SK-N-SH (cell line): ENCODE measurements around the gene HK2. TPM values are rescaled to one million over a fixed set of nuclear protein-coding genes. Genes with fewer than 3 reads are reported as not detected.

Experiments used
- CTCF ChIA-PET: fragments of 300-600, 350-600 bp; formaldehyde crosslinking; extraction: SDS; loops from one replicate; lab custom pipeline; 2021; lab: Yijun Ruan, JAX
- POLR2A ChIA-PET: fragments of 350-600 bp; sonication (Branson Sonifier 250); formaldehyde crosslinking; extraction: SDS; loops from one replicate; lab custom pipeline; 2020; ENCODE audit warnings: antibody characterized with exemption, inconsistent platforms; lab: Yijun Ruan, JAX
- DNase-seq: peaks from one replicate; pipeline ENCODE4 v3.0.0; 2012
- H2AFZ ChIP-seq: fragments of 200-600 bp; sonication (generic); 2 replicates; pipeline ENCODE4 v1.8.1; 2016; ENCODE audit warnings: antibody characterized with exemption, mild to moderate bottlenecking, low read depth
- H3F3A ChIP-seq: fragments of 200-600 bp; sonication (generic); replicated peaks from 2 replicates; pipeline ENCODE3; 2016; ENCODE audit warnings: antibody characterized with exemption, mild to moderate bottlenecking; ENCODE audit not compliant: insufficient read depth
- H3K27ac ChIP-seq, 2 experiments: fragments of 200-500 bp in 1 of 2; fragments of 200-600 bp in 1 of 2; sonication (Bioruptor generic) in 1 of 2; sonication (generic), shearing (Covaris generic) in 1 of 2; 2 replicates each; pipeline versions ENCODE4 v1.5.1 to v1.6.1; 2014 to 2016; ENCODE audit warnings: low read depth in 2 of 2, inconsistent platforms in 1 of 2, low read length in 1 of 2, mild to moderate bottlenecking in 1 of 2, mixed read lengths in 1 of 2
- H3K27me3 ChIP-seq: fragments of 200-600 bp; sonication (generic), shearing (Covaris generic); 2 replicates; pipeline ENCODE4 v1.6.1; 2016; ENCODE audit warnings: mixed run types; ENCODE audit not compliant: insufficient read depth
- H3K36me3 ChIP-seq, 2 experiments: fragments of 200-500 bp in 1 of 2; fragments of 200-600 bp in 1 of 2; sonication (Bioruptor generic) in 1 of 2; sonication (generic) in 1 of 2; replicated peaks in 1 of 2; 2 replicates each; pipeline versions ENCODE3 to v1.5.1; 2014 to 2016; ENCODE audit warnings: low read length in 1 of 2, mild to moderate bottlenecking in 1 of 2; ENCODE audit not compliant: insufficient read depth in 2 of 2, control insufficient read depth in 1 of 2
- H3K4me1 ChIP-seq, 2 experiments: fragments of 200-500 bp in 1 of 2; fragments of 200-600 bp in 1 of 2; sonication (Bioruptor generic) in 1 of 2; sonication (generic), shearing (Covaris generic) in 1 of 2; 2 replicates each; pipeline versions ENCODE4 v1.5.1 to v1.6.1; 2014 to 2016; ENCODE audit warnings: low read depth in 1 of 2, low read length in 1 of 2, mixed run types in 1 of 2; ENCODE audit not compliant: insufficient read depth in 2 of 2, control insufficient read depth in 1 of 2
- H3K4me2 ChIP-seq: fragments of 200-600 bp; sonication (generic), shearing (Covaris generic); 2 replicates; pipeline ENCODE4 v1.6.1; 2017; ENCODE audit warnings: mixed run types
- H3K4me3 ChIP-seq, 2 experiments: fragments of 200-500 bp in 1 of 2; fragments of 200-600 bp in 1 of 2; sonication (Bioruptor generic) in 1 of 2; sonication (generic), shearing (Covaris generic) in 1 of 2; 2 replicates each; pipeline versions ENCODE4 v1.5.1 to v1.8.1; 2014 to 2016; ENCODE audit warnings: low read depth in 2 of 2, inconsistent platforms in 1 of 2, low read length in 1 of 2, mild to moderate bottlenecking in 1 of 2, mixed read lengths in 1 of 2, moderate library complexity in 1 of 2
- H3K79me2 ChIP-seq: fragments of 200-600 bp; sonication (generic); 2 replicates; pipeline ENCODE4 v1.8.1; 2017; ENCODE audit warnings: mild to moderate bottlenecking; ENCODE audit not compliant: insufficient read depth
- H3K9ac ChIP-seq: fragments of 200-600 bp; sonication (generic); 2 replicates; pipeline ENCODE4 v1.6.1; 2017; ENCODE audit warnings: mixed run types
- H3K9me2 ChIP-seq: fragments of 200-600 bp; sonication (generic); 2 replicates; pipeline ENCODE4 v1.6.1; 2017; ENCODE audit warnings: mixed run types
- H3K9me3 ChIP-seq: fragments of 200-600 bp; sonication (generic); 2 replicates; pipeline ENCODE4 v1.6.1; 2017; ENCODE audit warnings: mixed run types, mild to moderate bottlenecking, moderate library complexity
- H4K20me1 ChIP-seq: fragments of 200-600 bp; sonication (generic); 2 replicates; pipeline ENCODE4 v1.6.1; 2017; ENCODE audit warnings: mild to moderate bottlenecking, mixed run types; ENCODE audit not compliant: insufficient read depth
- CHD2 ChIP-seq: fragments of 150-350 bp; IDR thresholded peaks from 2 replicates; pipeline ENCODE4 v1.6.1; 2018; ENCODE audit warnings: low read length; ENCODE audit not compliant: partially characterized antibody
- ELF1 ChIP-seq: IDR thresholded peaks from 2 replicates; pipeline ENCODE4 v1.4.0; 2012
- FOSL2 ChIP-seq: IDR thresholded peaks from 2 replicates; pipeline ENCODE4 v1.4.0; 2012; ENCODE audit warnings: low read depth, mild to moderate bottlenecking, moderate library complexity, borderline replicate concordance
- FOXM1 ChIP-seq: IDR thresholded peaks from 2 replicates; pipeline ENCODE4 v1.4.0; 2012; ENCODE audit warnings: low read depth, mild to moderate bottlenecking
- MEF2A ChIP-seq: IDR thresholded peaks from 2 replicates; pipeline ENCODE4 v1.4.0; 2012; ENCODE audit warnings: low read depth, borderline replicate concordance
- MXI1 ChIP-seq: IDR thresholded peaks from 2 replicates; pipeline ENCODE4 v1.6.1; 2012; ENCODE audit warnings: mild to moderate bottlenecking, low read depth, low read length, improper control_type of control experiment
- NFIC ChIP-seq: IDR thresholded peaks from 2 replicates; pipeline ENCODE4 v1.4.0; 2012; ENCODE audit warnings: borderline replicate concordance
- NRF1 ChIP-seq: IDR thresholded peaks from 2 replicates; pipeline ENCODE4 v1.6.1; 2012; ENCODE audit warnings: low read depth, mild to moderate bottlenecking, low read length
- POLR2AphosphoS5 ChIP-seq: IDR thresholded peaks from 2 replicates; pipeline ENCODE4 v1.6.1; 2012; ENCODE audit warnings: low read depth, low read length
- RAD21 ChIP-seq: IDR thresholded peaks from 2 replicates; pipeline ENCODE4 v1.6.1; 2012; ENCODE audit warnings: mild to moderate bottlenecking, low read length
- RCOR1 ChIP-seq: fragments of 150-350 bp; IDR thresholded peaks from 2 replicates; pipeline ENCODE4 v1.6.1; 2017; ENCODE audit warnings: antibody characterized with exemption, low read length
- RFX5 ChIP-seq: IDR thresholded peaks from 2 replicates; pipeline ENCODE4 v1.6.1; 2012; ENCODE audit warnings: mild to moderate bottlenecking, improper control_type of control experiment, low read length
- RXRA ChIP-seq: IDR thresholded peaks from 2 replicates; pipeline ENCODE4 v1.4.0; 2012; ENCODE audit warnings: low read depth, mild to moderate bottlenecking, borderline replicate concordance
- SMC3 ChIP-seq: IDR thresholded peaks from 2 replicates; pipeline ENCODE4 v1.6.1; 2012; ENCODE audit warnings: low read depth, low read length, improper control_type of control experiment
- TAF1 ChIP-seq: IDR thresholded peaks from 2 replicates; pipeline ENCODE4 v1.6.1; 2012; ENCODE audit warnings: low read depth, mild to moderate bottlenecking, low read length, moderate library complexity, borderline replicate concordance
- TCF12 ChIP-seq: IDR thresholded peaks from 2 replicates; pipeline ENCODE4 v1.4.0; 2012
- WGBS: methylation state at CpG from one replicate; pipeline ENCODE4 v1.1.6; 2017; ENCODE audit warnings: low lambda C conversion rate; 5-methylcytosine and 5-hydroxymethylcytosine counted together
- polyA plus RNA-seq, 3 experiments: library from polyadenylated mRNA; depleted of rRNA; stranded (reverse); fragments of >200 nt; gene quantifications; 2 replicates each; pipeline ENCODE4 v1.2.3, GENCODE V29; 2012
- TF ChIP-seq, protein P1 (sequence below): IDR thresholded peaks from 2 replicates; pipeline ENCODE4 v1.6.1; 2012; ENCODE audit warnings: mild to moderate bottlenecking, low read depth, low read length, moderate library complexity
- TF ChIP-seq, protein P2 (sequence below): fragments of 200-600 bp; sonication (generic); IDR thresholded peaks from 2 replicates; pipeline ENCODE4 v1.6.1; 2017; ENCODE audit warnings: antibody characterized with exemption, mild to moderate bottlenecking, moderate library complexity

HK2 gene
- polyA plus RNA-seq, 1 of the 3 experiments (the other 2 are of a cell fraction): 13.5 TPM

DNA sequence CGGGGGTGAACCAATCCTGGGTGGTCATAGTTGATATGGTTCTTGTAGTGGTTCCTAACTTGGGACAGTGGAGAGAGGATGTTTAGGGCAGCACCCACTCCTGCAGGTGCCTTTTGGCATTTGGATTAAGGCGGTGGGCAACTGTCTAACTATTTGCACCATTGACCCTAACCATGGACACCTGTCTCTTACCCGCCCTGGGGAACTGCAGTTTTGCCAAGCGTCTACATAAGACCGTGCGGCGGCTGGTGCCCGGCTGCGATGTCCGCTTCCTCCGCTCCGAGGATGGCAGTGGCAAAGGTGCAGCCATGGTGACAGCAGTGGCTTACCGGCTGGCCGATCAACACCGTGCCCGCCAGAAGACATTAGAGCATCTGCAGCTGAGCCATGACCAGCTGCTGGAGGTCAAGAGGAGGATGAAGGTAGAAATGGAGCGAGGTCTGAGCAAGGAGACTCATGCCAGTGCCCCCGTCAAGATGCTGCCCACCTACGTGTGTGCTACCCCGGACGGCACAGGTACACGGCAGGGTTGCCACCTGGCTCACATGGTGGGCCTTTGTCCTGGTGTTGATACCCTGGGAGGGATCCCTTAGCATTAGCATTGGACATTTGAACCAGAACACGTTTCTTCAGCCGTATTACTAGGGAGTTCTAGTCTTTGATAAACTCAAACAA, 46.3 kb downstream of the HK2 start:
- H3F3A ChIP-seq: no peaks in the 10 kb centered on the region
- H3K9me2 ChIP-seq: no peaks in the 10 kb centered on the region
- no peak overlapping the region for H3K27ac ChIP-seq
- 98% methylated on average over 24 of the region's 24 CpGs for WGBS
- CTCF ChIA-PET: interaction anchor here (1.2 to 6.2 kb wide), 2 partner anchors 43 to 166 kb away, joined by 4 to 93 read pairs; no protein-coding TSS in a partner anchor
- DNase-seq: no peak
- no peak overlapping the region for H3K4me3 ChIP-seq
- no peaks in the 10 kb centered on the region for H4K20me1 ChIP-seq
- TF ChIP-seq FOSL2 (no peak), TCF12 (no peak), RFX5 (no peak), FOXM1 (no peak), RCOR1 (no peak), MEF2A (no peak), RXRA (no peak), NFIC (no peak), TAF1 (no peak), CHD2 (no peak), POLR2AphosphoS5 (no peak), ELF1 (no peak), SMC3 (no peak), RAD21 (no peak), MXI1 (no peak), NRF1 (no peak)
- TF ChIP-seq, protein P1, sequence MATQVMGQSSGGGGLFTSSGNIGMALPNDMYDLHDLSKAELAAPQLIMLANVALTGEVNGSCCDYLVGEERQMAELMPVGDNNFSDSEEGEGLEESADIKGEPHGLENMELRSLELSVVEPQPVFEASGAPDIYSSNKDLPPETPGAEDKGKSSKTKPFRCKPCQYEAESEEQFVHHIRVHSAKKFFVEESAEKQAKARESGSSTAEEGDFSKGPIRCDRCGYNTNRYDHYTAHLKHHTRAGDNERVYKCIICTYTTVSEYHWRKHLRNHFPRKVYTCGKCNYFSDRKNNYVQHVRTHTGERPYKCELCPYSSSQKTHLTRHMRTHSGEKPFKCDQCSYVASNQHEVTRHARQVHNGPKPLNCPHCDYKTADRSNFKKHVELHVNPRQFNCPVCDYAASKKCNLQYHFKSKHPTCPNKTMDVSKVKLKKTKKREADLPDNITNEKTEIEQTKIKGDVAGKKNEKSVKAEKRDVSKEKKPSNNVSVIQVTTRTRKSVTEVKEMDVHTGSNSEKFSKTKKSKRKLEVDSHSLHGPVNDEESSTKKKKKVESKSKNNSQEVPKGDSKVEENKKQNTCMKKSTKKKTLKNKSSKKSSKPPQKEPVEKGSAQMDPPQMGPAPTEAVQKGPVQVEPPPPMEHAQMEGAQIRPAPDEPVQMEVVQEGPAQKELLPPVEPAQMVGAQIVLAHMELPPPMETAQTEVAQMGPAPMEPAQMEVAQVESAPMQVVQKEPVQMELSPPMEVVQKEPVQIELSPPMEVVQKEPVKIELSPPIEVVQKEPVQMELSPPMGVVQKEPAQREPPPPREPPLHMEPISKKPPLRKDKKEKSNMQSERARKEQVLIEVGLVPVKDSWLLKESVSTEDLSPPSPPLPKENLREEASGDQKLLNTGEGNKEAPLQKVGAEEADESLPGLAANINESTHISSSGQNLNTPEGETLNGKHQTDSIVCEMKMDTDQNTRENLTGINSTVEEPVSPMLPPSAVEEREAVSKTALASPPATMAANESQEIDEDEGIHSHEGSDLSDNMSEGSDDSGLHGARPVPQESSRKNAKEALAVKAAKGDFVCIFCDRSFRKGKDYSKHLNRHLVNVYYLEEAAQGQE: no peak
- TF ChIP-seq, protein P2, sequence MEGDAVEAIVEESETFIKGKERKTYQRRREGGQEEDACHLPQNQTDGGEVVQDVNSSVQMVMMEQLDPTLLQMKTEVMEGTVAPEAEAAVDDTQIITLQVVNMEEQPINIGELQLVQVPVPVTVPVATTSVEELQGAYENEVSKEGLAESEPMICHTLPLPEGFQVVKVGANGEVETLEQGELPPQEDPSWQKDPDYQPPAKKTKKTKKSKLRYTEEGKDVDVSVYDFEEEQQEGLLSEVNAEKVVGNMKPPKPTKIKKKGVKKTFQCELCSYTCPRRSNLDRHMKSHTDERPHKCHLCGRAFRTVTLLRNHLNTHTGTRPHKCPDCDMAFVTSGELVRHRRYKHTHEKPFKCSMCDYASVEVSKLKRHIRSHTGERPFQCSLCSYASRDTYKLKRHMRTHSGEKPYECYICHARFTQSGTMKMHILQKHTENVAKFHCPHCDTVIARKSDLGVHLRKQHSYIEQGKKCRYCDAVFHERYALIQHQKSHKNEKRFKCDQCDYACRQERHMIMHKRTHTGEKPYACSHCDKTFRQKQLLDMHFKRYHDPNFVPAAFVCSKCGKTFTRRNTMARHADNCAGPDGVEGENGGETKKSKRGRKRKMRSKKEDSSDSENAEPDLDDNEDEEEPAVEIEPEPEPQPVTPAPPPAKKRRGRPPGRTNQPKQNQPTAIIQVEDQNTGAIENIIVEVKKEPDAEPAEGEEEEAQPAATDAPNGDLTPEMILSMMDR: no peak
- TF ChIP-seq, all 33 proteins: peak for 0
- no peaks in the 10 kb centered on the region for H3K9me3 ChIP-seq
- no peak overlapping the region for H3K9ac ChIP-seq
- H3K4me2 ChIP-seq: no peak overlapping the region
- H3K79me2 ChIP-seq: no peaks in the 10 kb centered on the region
- H3K36me3 ChIP-seq: peaks cover 0 to 64% of the 10 kb centered on the region in 2 experiments
- no peaks in the 10 kb centered on the region for H3K27me3 ChIP-seq
- H2AFZ ChIP-seq: no peak overlapping the region
- POLR2A ChIA-PET: no interaction called here
- H3K4me1 ChIP-seq: peaks cover 0 to 3% of the 10 kb centered on the region in 2 experiments; a peak in 1 of 4 replicates
